ENCODE data around the gene NHLH2. TPM values are rescaled to one million over a fixed set of nuclear protein-coding genes. Genes with fewer than 3 reads are reported as not detected.

NHLH2 gene
- total RNA-seq, 1 experiment from 2014 or later, result not detected

GRCh38 chr1:115829023-115829674, 11.8 kb downstream of the NHLH2 start:
- Mint-ChIP-seq H3K27ac (ENCODE audit: unreplicated experiment) (no peak overlapping the region), H3K36me3 (ENCODE audit: insufficient read depth, unreplicated experiment) (no peaks in the 10 kb centered on the region), H3K9me3 (ENCODE audit: unreplicated experiment) (no peaks in the 10 kb centered on the region), H3K27me3 (ENCODE audit: insufficient read depth, unreplicated experiment) (peaks cover 15% of the 10 kb centered on the region), H3K4me3 (ENCODE audit: unreplicated experiment) (peak overlapping the region; percentile 74), H3K4me1 (ENCODE audit: low read depth, unreplicated experiment) (no peaks in the 10 kb centered on the region)
- Histone ChIP-seq H3K27me3 (replicated peaks; ENCODE audit: control insufficient read depth, insufficient read depth, low read length) (no peaks in the 10 kb centered on the region), H3K4me1 (no peaks in the 10 kb centered on the region), H3K9me3 (no peaks in the 10 kb centered on the region), H3K36me3 (ENCODE audit: control insufficient read depth, insufficient read depth, low read length) (no peaks in the 10 kb centered on the region), H3K4me3 (ENCODE audit: low read depth, low read length) (no peak overlapping the region)
- peak in 1 of 2 experiments; percentile 5 for DNase-seq
- TF ChIP-seq CTCF (IDR thresholded peaks at IDR 0.05; ENCODE audit: insufficient read depth in 1 of 2, low read depth in 1 of 2, low read length in 1 of 2, severe bottlenecking in 1 of 2, unreplicated experiment in 1 of 2), result no peak
- intact Hi-C loops (cut with micrococcal nuclease; ENCODE audit: unreplicated experiment), result no loop called here
- POLR2A ChIA-PET, result no interaction called here
- CTCF ChIA-PET, result no interaction called here
- no TSS peak for BruUV-seq (replicated peaks)

- H3K4me1 ChIP-seq, result no peaks in the 10 kb centered on the region
- H3K4me3 Mint-ChIP-seq (ENCODE audit: unreplicated experiment), result peak overlapping the region; percentile 74
- H3K27ac Mint-ChIP-seq (ENCODE audit: unreplicated experiment), result no peak overlapping the region
- H3K27me3 ChIP-seq (replicated peaks; ENCODE audit: control insufficient read depth, insufficient read depth, low read length), result no peaks in the 10 kb centered on the region
- intact Hi-C loops (cut with micrococcal nuclease; ENCODE audit: unreplicated experiment), result no loop called here
- H3K27me3 Mint-ChIP-seq (ENCODE audit: insufficient read depth, unreplicated experiment), result peaks cover 15% of the 10 kb centered on the region
- TF ChIP-seq CTCF (IDR thresholded peaks at IDR 0.05; ENCODE audit: insufficient read depth in 1 of 2, low read depth in 1 of 2, low read length in 1 of 2, severe bottlenecking in 1 of 2, unreplicated experiment in 1 of 2), result no peak
- no peaks in the 10 kb centered on the region for H3K9me3 ChIP-seq
- POLR2A ChIA-PET, result no interaction called here
- H3K36me3 ChIP-seq (ENCODE audit: control insufficient read depth, insufficient read depth, low read length), result no peaks in the 10 kb centered on the region
- peak overlapping the region; percentile 41 for H3K4me3 ChIP-seq (ENCODE audit: low read depth, low read length)
- peak in 1 of 2 experiments; percentile 9 for DNase-seq
- CTCF ChIA-PET, result no interaction called here
- H3K4me1 Mint-ChIP-seq (ENCODE audit: low read depth, unreplicated experiment), result no peaks in the 10 kb centered on the region
- BruUV-seq (replicated peaks), result no TSS peak
- H3K36me3 Mint-ChIP-seq (ENCODE audit: insufficient read depth, unreplicated experiment), result no peaks in the 10 kb centered on the region
- H3K9me3 Mint-ChIP-seq (ENCODE audit: unreplicated experiment), result no peaks in the 10 kb centered on the region
Observed at GRCh38 chr1:115828101-115829022, 12.6 kb downstream of the NHLH2 start.

GRCh38 chr1:115827452-115828044, 13.4 kb downstream of the NHLH2 start:
- CTCF ChIA-PET, result no interaction called here
- TF ChIP-seq CTCF (IDR thresholded peaks at IDR 0.05; ENCODE audit: insufficient read depth in 1 of 2, low read depth in 1 of 2, low read length in 1 of 2, severe bottlenecking in 1 of 2, unreplicated experiment in 1 of 2), result no peak
- Mint-ChIP-seq H3K36me3 (ENCODE audit: insufficient read depth, unreplicated experiment) (no peaks in the 10 kb centered on the region), H3K4me1 (ENCODE audit: low read depth, unreplicated experiment) (no peaks in the 10 kb centered on the region), H3K27me3 (ENCODE audit: insufficient read depth, unreplicated experiment) (peaks cover 17% of the 10 kb centered on the region), H3K9me3 (ENCODE audit: unreplicated experiment) (no peaks in the 10 kb centered on the region), H3K27ac (ENCODE audit: unreplicated experiment) (no peak overlapping the region), H3K4me3 (ENCODE audit: unreplicated experiment) (peak overlapping the region; percentile 74)
- Histone ChIP-seq H3K36me3 (ENCODE audit: control insufficient read depth, insufficient read depth, low read length) (no peaks in the 10 kb centered on the region), H3K27me3 (replicated peaks; ENCODE audit: control insufficient read depth, insufficient read depth, low read length) (no peaks in the 10 kb centered on the region), H3K4me3 (ENCODE audit: low read depth, low read length) (no peak overlapping the region), H3K9me3 (no peaks in the 10 kb centered on the region), H3K4me1 (no peaks in the 10 kb centered on the region)
- no peak for DNase-seq
- intact Hi-C loops (cut with micrococcal nuclease; ENCODE audit: unreplicated experiment), result no loop called here
- POLR2A ChIA-PET, result no interaction called here
- no TSS peak for BruUV-seq (replicated peaks)

Data from Caco-2 (cell line).